HG02970 (cell line): Measurements from ENCODE around the gene TRH.
"Not testable (repeated sequence)": the region's sequence is repeated elsewhere in the genome, so short reads cannot be mapped to it uniquely, and the experiment has no call there.

Experiments
- ATAC-seq: cut with Tn5 transposase; IDR thresholded peaks from one replicate; pipeline ENCODE4 v1.9.1; 2021; ENCODE audit warnings: mild to moderate bottlenecking, moderate library complexity, moderate number of reproducible peaks; ENCODE audit not compliant: unreplicated experiment, low FRiP score

TRH gene

DNA sequence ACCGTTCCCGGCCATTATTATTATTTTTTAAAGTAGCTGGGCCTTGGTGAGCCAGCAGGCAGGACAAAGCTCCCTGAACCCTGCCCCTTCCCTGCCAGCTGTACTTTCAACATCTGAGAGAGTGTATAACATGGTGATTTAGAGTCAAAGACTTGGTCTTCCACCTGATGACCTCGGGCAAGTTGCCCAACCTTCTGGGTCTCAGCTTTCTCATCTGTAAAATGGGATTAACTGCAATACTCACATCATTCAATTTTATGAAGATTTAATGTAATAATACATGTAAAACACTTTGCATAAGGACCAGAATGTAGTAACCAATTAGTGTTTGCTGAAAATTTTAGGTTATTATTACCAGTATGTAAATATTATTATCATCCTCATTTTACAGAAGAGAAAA is 11.9 kb upstream of the TRH start:
- ATAC-seq, result no peak

DNA sequence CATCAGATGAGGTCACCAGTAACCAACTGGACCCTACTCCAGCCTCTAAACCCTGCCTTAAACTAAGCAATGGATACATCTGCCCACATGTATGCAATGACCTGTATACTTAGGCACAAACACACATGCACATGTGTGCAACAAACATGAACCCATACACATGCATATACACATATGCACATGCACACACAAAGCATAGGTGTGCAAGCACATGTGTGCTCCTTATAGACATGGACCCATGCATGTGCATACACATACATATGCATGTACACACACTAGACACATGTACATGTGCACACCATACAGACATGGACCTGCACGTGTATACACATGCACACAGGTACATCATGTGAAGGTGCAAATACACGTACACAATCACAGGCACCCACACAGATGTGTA is 8.6 kb upstream of the TRH start:
- ATAC-seq, result no peak

DNA sequence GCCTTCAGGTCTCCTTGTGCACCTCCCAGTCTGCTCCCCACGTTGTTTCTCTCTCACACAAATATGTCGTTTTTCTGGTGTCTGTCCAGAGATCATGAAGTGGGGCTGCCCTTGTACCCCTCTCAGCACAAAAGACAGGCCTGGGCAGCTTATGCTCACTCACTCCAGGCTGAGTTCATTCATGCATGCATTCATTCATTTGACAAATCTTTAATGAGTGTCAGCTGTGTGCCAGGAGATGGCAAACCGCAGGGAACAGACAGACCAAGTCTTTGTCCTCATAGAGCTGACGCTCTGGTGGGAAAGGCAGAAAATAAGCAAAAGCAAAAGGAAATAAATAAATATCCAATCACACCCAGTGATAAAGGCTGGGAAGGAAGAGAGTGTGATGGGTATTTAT is 7.6 kb upstream of the TRH start:
- ATAC-seq, result no peak

DNA sequence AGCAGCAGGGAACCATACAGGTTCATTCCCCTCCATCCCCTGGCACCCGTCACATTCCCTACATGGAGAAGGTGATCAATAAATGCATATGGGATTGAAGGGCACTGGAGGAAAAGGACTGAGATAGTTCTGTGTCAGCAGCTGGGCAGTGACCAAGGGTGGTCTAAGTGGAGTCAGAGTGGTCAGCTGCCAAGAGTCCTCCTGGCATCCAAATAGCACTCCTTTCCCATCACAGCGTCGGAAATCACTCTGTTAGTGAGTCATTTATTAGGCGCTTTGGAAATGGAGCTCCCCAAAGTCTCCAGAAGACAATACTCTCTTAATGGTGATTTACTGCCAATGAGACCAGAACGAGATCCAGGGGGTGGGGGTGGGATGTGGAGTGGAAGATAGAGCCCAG is 6.8 kb upstream of the TRH start:
- ATAC-seq, result no peak

DNA sequence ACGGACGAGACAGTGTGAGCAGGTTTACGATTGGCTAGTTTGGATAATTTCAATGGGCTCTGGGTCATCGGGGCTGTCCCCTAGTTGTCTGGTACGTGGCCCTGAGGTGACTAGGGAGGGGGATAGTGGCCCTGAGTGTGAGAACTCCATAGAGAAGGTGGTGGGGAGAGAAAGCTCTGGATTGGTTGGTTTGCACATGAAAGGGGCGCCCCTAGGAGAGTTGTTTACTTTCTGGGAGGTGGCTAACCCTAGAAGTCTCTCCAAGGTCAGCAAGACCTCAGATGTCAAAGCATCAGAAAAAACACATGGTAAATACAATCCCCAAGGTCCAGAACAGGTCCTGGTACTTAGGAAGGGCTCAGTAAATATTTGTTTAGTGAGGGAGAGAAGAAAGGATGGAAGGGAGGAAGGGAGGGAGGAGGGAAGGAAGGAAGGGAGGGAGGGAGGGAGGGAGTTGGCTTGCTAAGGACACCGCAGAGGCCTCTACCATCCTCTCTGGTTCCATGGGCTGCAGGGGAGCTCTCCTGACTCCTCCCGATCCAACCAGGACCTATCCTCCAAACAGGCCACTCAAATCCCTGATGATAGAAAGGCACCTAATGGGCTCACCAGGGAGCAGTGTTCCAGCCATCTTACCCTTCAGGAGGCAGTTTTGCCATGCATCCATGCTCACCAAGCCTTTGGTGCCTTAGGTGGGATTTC is 3.0 kb upstream of the TRH start:
- no peak for ATAC-seq

DNA sequence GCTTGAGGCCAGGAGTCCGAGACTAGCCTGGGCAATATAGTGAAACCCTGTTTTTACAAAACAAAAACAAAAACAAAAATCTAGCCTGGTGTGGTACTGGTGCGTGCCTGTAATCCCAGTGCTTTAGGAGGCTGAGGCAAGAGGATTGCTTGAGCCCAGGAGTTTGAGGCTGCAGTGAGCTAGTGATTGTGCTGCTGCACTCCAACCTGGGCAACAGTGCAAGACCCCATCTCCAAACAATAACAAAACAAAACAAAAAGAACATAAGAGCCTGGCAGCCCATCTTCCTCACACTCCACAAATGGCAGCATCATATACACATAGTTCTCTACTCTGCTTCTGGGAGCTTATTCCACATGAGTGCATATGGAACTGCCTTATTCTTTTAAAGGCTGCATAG is 2.2 kb upstream of the TRH start:
- no peak for ATAC-seq

DNA sequence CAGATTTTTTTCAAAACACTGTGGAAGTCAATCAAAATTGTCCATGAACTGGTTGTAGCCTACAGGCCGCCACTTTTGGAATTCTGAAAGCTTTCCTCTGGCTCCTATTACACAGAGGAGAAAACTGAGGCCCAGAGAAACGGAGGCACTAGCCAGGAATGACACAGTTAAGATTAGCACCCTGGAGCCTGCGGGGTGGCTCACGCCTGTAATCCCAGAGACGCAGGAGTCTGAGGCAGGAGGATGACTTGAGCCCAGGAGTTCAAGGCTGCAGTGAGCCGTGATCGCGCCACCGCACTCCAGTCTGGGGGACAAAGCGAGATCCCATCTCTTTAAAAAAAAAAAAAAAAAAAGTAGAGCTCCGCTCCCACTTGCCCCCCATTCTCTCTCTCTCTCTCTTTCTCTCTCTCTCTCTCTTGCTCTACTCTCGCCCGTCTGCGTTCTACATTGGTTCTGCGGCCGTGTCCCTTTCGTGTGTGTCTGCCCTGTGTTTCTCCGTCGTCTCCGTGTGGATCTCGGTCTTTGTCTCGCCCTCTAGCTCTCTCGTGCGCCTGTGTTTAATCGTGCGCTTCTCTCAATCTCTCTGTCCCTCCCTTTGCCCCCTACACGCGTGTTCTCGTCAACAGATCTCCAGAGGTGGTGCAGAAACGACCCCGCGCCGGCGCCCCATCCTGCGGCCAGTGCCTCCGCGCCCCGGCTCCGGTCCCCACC is 512 bp upstream of the TRH start:
- no peak for ATAC-seq

DNA sequence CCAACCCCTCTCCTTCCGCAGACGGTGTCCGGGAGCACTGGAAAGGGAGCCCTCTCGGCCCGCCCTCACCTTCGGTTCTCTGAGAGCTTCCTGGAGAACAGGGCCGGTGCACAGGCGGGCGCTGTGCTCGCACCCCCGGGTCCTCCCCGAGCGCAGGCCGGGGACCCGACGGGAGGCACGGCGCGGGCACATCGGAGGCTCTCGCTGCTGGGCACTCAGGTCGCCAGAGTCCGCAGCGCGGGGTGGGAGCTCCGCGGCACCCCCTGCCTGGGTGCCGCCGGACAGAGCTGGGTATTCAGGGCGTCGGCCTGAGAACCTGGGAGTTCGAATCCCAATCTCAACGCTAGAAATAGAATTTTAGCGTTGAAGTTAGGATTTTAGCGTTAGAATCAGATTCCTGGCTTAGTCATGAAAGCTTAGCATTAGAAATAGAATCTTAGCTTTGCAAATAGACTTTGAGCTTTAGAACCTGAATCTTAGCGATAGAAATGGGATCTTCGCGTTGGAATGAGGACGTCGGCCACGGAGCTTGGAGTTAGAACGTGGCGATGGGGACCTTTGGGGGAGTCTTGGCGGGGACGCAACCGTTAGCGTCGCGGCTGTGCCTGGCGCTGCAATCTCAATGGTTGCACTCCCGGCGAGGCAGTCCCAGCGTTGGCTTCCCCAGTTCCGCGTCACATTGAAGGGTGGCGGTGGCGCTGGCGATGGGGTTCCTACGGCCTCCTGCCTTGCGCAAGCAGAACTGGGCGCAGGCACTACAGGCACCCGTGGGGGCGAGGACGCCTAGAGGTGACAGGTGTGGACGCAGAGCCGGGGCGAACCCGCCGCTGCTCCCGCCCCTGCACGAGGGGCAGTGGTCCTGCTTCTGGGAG is 549 bp downstream of the TRH start:
- ATAC-seq, result no peak

DNA sequence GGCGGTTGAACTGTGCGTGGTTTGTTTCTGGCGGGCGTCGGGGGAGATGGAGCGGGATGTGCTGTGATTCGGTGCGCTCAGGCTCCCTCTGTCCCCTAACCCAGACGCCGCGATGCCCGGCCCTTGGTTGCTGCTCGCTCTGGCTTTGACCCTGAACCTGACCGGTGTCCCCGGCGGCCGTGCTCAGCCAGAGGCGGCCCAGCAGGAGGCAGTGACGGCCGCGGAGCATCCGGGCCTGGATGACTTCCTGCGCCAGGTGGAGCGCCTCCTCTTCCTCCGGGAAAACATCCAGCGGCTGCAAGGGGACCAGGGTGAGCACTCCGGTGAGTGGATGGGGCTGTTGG is 1.2 kb downstream of the TRH start:
- no peak for ATAC-seq

DNA sequence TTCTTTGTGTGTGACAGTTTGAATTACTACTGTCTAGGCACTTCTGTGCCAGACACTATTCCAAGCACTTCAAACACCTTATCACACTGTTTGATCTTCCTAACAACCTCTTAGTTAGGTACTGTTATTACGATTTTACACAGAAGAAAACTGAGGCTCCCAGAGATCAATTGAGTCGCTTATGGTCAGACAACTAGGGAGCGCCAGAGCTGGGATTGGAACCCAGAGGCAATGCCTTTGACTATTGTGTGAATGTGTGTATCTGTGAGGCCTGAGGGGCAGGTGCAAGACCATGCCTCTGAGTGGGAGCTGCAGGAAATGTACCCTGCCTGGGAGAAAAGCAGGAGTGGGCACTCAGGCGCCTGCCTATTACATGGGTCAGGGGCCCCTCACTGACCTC is 1.8 kb downstream of the TRH start:
- ATAC-seq, result no peak

DNA sequence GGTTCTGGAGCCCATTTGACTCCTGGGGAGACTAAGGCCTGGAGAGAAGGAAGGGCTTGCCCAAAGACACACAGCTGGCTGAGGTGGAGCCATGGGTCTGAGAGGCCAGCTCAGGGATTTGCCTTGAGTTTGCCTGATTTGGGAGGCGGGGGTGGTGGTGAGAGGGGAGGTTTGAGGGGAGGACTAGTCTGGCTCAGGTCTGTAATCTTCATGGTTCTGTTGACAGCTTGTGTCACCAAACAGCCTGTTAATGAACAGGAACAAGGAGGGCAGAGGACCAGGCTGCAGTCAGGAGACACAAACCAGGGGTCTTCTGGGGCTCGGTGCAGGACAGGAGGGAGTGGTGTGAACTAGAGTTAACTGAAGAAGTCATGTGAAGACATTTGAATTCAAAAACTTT is 3.6 kb downstream of the TRH start:
- no peak for ATAC-seq

DNA sequence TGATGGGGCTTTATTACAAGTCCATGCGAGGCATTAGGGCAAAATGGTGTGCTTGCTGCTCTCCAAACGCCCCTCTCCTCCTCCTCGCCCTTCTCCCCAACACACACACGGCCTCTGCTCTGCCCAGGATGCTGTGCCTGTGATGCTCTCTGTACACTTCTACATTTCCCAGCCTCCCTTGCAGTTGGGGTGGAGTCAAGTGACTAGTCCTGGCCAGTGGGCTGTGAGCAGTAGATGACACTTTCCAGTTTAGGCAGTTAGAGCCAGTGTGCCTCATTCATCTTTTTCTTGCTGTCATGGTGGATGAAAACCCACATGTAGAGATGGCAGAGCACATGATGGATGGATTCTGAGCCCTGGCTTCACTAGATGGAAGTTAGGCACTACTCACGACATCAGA is 5.4 kb downstream of the TRH start:
- ATAC-seq, result no peak

DNA sequence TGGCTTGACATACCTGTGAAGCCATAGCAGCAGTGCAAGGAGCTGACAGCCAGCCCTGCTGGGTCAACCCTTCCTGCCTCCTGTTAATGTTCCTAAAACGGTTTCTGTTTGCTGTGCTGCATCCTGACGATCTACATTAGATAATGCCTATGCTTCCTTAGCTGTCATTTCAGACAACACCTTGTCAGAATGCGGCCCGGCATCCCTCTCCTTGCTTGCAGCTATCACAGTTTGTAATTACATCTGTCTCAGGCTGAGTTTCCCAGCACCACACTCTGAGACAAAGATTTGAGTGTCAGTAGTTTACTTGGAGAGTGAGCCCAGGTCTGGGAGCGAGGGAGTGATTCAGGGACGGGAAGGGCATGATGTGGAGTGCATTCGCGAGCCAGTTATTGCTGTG is 9.0 kb downstream of the TRH start:
- no peak for ATAC-seq

DNA sequence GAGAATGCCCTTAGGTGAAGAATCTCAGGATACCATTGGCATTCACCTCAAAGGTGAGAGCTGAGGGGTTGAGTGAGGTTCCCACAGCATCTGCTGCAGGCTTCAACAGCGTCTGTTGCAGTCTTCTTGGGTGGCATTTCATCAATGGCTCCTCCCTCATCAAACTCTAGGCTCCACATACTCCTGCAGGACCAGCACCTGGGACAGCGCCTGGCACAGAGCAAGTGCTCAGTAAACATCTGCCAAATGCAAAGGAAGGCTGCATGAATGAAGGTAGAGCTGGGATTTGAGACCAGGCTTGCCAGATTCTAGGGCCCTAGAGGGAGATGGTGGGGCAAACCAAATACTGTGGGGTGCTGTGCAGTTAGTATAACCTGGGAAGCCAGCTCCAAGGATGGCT is 9.6 kb downstream of the TRH start:
- no peak for ATAC-seq

DNA sequence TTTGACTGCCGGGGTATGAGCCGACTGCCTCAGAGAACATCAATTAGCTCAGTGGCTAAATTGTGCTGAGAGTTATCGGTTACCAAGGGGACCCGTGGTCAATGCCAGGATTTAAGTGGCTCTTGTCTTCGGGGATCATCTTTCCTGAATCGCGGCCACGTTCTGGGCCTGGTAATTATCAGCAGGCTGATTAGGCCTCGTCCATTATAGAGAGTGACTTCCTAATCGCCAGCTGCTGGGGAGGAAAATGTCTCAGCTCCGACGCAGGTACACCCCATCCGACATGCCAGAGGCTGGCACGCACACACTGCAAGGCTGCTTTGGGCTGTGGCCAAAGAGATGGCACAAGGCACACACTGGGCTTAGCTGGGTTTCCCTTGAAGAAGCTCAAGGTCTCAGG is 10.6 kb downstream of the TRH start:
- no peak for ATAC-seq

DNA sequence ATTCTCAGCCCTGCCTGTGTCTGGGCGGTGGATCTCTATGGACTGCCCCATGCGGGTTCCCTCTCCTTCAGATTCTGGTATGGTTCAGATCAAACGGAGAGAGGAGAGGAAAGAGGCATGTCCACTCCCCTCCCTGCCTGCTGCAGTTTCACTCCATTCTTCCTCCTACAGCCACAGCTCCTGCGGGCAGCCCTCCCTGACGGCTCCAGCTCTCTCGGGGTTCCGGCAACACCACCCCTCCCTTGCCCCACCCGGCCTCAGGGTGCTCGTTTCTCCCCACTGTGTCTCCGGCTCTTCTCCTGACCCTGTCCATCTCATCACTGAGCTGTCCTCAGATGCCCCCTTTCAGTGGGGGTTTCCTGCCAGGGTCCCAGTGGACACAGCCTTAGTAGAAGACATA is 13.9 kb downstream of the TRH start:
- no peak for ATAC-seq

DNA sequence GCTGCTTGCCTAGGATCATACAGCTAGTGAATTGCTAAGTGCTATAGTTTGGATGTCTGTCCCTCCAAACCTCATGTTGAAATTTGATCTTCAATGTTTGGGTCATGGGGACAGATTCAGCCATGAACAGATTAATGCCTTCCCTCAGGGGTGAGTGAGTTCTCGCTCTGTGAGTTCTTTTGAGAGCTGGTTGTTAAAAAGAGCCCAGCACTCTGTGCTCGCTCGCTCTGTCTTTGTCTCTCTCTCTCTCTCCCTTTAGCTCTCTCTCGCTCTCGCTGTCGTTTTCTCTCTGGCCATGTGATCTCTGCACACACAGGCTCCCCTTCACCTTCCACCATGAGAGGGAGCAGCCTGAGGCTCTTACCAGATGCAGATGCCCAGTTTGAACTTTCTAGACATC is 14.9 kb downstream of the TRH start:
- ATAC-seq, result no peak

DNA sequence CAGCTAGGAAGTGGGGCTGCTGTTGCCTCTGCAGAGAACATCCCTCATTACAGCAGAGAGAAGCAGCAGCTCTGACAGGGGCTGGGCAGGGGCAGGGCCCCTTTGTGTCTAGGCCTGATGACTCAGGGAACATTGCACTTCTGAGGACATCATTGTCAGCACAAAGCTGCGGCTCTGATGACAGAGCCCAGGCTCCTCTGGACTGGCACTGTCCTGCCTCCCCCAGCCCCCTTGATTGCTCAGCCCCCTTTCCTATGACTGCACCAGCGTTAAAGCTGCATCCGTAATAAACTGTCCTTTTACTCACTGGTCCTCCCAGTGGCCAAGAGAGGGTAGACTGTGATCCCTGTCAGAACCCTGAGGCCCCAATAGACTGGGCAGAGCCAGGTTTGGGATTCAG is 18.3 kb downstream of the TRH start:
- ATAC-seq, result no peak

DNA sequence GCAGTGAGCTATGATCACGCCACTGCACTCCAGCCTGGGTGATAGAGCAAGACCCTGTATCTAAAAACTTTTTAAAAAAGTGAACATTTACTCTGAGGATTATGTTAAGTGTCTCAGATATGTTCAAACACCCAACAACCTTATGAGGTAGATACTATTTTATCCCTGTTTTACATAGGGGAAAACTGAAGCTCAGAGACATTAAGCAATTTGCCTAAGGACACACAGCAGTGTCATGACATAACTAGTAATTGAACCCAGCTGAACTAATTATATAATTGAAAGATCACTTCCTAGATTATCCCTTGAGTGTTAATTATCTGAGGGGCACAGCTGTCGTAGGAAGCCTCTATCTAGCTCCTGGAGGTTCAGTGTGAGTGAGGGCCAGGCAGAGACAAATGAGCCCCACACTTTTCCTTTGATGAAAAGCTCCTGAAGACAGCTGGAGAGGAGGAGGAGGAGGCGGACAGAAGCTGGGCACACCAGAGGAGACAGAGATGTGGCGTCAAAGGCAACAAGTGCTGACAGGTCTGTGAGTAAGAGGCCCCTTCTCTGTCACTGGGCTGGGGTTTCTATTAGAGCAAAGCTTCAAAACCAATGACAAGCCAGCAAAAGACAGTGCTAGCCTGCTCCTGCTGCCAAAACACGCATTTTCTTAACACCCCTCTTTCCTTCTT is 20.5 kb downstream of the TRH start:
- no peak for ATAC-seq

DNA sequence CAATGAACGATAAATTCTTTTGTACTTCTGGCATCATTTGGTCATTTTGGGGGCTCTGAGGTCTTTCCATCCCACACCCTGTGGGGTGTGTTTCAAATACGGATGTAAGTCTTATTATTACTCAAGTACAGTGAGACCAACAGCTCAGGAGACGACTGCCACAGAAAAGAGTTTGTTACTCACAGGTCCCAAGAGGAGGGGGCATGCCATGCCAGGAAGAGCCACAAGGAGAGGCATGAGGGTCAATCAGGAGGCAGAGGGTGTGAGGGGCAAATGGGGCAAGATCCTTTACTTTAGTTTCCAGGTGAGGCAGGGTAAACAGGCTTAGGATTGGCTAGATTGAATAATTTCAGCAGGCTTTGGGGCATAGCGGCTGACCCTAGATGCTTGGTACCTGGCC is 21.6 kb downstream of the TRH start:
- no peak for ATAC-seq

DNA sequence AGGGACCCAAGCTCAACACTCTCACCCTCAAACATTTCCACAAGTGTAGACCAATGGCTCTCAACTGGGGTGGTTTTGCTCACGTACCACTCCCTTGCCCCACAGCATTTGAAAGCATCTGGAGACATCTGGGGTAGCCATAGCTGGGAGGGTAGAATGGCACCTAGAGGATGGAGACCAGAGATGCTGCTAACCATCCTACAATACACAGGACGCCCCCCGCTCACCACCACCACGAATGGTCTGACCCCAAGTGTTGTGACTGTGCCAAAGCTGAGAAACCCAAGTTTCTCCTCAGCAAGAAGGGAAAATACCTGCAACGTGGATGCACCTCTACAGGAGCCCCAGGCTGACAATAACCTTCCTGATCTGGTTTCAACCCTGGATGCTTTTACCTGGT is 24.7 kb downstream of the TRH start:
- ATAC-seq, result not testable (repeated sequence)
